Measurements from ENCODE around the gene CFAP52. TPM values are rescaled to one million over a fixed set of nuclear protein-coding genes. Genes with fewer than 3 reads are reported as not detected.
"Not testable (repeated sequence)": the region's sequence is repeated elsewhere in the genome, so short reads cannot be mapped to it uniquely, and the experiment has no call there.

CFAP52 gene
- total RNA-seq, 2 donors from 2014 or later: 1.7 TPM; not detected in 1

DNA sequence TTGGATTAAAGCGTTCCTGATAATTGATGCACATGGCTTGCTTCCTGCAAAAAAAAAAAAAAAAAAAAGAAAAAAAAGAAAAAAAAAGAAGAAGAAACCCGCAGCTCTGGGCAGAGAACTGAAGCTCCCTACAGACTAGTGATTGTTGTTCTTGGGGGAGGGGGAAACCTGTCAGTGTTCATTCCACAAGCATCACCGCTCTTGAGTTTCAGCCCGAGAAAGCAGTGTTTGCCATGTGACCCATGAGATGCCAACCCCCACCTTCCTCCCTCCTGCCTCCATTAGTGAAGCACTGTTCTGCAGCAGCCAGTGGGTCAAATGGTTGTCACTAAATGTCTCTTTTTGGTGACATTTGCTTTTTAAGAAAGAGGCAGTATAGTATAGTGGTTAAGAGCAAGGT lies 70.6 kb downstream of the CFAP52 start:
- H3K9me3 ChIP-seq: no peaks in the 10 kb centered on the region
- TF ChIP-seq POLR2AphosphoS5 (IDR thresholded peaks at IDR 0.05): no peak
- whole genome bisulfite sequencing: 12% methylated on average over 4 of the region's 4 CpGs
- peak; percentile 31 for DNase-seq (ENCODE audit: low spot score)
- H3K4me3 ChIP-seq: peak overlapping the region; percentile 73 to 86
- intact Hi-C loops (cut with DNase I): no loop called here
- H3K27ac ChIP-seq: no peak overlapping the region
- H3K27me3 ChIP-seq (replicated peaks; ENCODE audit: insufficient read depth): no peaks in the 10 kb centered on the region
- no peaks in the 10 kb centered on the region for H3K36me3 ChIP-seq
- H3K4me1 ChIP-seq (replicated peaks): no peaks in the 10 kb centered on the region

DNA sequence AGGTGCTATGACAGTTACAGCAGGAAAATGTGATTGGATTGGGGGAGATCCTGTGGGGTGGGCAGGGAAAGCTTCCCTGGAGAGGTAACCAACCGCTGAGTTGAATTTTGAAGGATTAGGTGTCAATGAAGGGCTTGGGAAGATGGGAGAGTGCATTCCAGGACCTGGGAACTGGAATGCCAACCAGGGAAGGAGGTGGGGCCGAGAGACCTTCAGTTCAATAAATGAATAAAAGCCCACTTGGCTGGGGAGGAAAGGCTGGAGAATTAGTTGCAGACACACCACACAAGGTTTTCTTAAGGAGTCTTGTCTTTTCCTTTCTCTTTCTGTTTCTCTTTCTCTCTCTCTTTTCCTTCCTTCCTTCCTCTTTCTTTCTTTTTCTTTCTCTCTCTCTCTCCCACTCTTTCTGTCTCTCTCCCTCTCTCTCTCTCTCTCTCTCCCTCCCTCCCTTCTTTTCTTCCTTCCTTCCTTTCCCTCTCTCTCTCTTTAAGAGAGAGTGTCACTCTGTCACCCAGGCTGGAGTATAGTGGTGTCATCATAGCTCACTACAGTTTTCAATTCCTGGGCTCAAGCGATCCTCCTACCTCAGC lies 72.2 kb downstream of the CFAP52 start:
- TF ChIP-seq POLR2A (IDR thresholded peaks at IDR 0.05): no peak
- TF ChIP-seq, protein P1, sequence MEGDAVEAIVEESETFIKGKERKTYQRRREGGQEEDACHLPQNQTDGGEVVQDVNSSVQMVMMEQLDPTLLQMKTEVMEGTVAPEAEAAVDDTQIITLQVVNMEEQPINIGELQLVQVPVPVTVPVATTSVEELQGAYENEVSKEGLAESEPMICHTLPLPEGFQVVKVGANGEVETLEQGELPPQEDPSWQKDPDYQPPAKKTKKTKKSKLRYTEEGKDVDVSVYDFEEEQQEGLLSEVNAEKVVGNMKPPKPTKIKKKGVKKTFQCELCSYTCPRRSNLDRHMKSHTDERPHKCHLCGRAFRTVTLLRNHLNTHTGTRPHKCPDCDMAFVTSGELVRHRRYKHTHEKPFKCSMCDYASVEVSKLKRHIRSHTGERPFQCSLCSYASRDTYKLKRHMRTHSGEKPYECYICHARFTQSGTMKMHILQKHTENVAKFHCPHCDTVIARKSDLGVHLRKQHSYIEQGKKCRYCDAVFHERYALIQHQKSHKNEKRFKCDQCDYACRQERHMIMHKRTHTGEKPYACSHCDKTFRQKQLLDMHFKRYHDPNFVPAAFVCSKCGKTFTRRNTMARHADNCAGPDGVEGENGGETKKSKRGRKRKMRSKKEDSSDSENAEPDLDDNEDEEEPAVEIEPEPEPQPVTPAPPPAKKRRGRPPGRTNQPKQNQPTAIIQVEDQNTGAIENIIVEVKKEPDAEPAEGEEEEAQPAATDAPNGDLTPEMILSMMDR (IDR thresholded peaks at IDR 0.05): no peak
- no peak for TF ChIP-seq POLR2AphosphoS5 (IDR thresholded peaks at IDR 0.05)
- Histone ChIP-seq H3K27ac (no peak overlapping the region), H3K36me3 (no peaks in the 10 kb centered on the region), H3K27me3 (replicated peaks; ENCODE audit: insufficient read depth) (no peaks in the 10 kb centered on the region), H3K4me3 (no peak overlapping the region), H3K4me1 (replicated peaks) (no peaks in the 10 kb centered on the region), H3K9me3 (no peaks in the 10 kb centered on the region)
- no peak for DNase-seq (ENCODE audit: low spot score)
- 71% methylated on average over 3 of the region's 3 CpGs for WGBS
- intact Hi-C loops (cut with DNase I): no loop called here

DNA sequence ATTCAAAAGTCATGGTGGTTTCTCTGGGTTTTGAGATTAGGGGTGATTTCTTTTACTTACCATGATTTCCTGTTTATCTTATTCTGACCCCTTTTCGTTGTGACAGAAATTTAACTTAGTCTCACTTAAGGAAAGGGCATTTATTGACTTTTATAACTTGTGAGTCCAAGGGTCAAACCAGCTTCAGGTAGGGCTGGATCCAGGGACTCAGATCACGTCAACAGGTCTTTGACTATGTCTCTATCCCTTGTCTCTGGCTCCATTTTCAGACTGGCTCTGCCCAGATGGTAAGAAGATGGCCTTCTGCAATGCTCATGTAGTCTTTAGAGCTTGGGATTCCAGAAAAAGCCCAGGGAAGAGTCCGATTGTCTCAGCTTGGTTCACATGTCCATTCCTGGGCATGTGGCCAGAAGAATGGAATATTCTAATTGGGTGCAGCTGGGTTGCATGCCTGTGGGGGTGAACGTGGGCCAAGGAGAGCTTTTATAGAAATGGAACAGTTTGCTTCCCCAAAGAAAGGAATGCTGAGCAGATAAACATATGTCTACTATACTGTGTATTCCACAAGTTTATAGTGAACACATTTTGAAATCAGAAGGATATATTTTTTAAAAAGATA lies 82.3 kb downstream of the CFAP52 start:
- WGBS: 52% methylated on average over 4 of the region's 4 CpGs
- DNase-seq (ENCODE audit: low spot score): no peak

DNA sequence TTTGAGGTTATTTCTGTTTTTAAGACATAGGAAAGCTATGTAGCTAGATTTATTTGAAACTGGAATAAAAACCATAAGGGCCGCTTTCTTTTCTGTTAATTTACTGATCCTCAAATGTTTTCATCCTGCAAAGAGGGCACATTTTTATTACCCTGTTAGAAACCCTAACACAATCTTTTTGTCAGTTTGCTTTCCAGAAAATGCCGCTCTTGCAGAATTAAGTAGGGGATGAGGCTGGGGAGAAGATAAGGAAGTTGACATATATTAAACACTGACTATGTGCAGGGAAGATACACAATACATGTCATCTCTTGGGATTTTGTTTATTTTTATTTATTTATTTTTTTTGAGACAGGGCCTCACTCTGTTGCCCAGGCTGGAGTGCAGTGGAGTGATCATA lies 84.6 kb downstream of the CFAP52 start:
- TF ChIP-seq, protein P1 (IDR thresholded peaks at IDR 0.05): no peak
- TF ChIP-seq POLR2AphosphoS5 (IDR thresholded peaks at IDR 0.05) (no peak), POLR2A (IDR thresholded peaks at IDR 0.05) (no peak)
- H3K36me3 ChIP-seq: no peaks in the 10 kb centered on the region
- no peak overlapping the region for H3K27ac ChIP-seq
- H3K4me3 ChIP-seq: no peak overlapping the region
- no peaks in the 10 kb centered on the region for H3K9me3 ChIP-seq
- H3K4me1 ChIP-seq (replicated peaks): no peaks in the 10 kb centered on the region
- intact Hi-C loops (cut with DNase I): no loop called here
- H3K27me3 ChIP-seq (replicated peaks; ENCODE audit: insufficient read depth): no peaks in the 10 kb centered on the region
- DNase-seq (ENCODE audit: low spot score): no peak
- 90% methylated on average over 2 of the region's 2 CpGs for WGBS

More for the DNA sequence above, 82.3 kb downstream of the CFAP52 start:
- Histone ChIP-seq H3K4me3 (no peak overlapping the region), H3K27me3 (replicated peaks; ENCODE audit: insufficient read depth) (no peaks in the 10 kb centered on the region), H3K36me3 (no peaks in the 10 kb centered on the region), H3K4me1 (replicated peaks) (no peaks in the 10 kb centered on the region), H3K9me3 (no peaks in the 10 kb centered on the region), H3K27ac (no peak overlapping the region)
- TF ChIP-seq POLR2AphosphoS5 (IDR thresholded peaks at IDR 0.05): no peak
- intact Hi-C loops (cut with DNase I): no loop called here

DNA sequence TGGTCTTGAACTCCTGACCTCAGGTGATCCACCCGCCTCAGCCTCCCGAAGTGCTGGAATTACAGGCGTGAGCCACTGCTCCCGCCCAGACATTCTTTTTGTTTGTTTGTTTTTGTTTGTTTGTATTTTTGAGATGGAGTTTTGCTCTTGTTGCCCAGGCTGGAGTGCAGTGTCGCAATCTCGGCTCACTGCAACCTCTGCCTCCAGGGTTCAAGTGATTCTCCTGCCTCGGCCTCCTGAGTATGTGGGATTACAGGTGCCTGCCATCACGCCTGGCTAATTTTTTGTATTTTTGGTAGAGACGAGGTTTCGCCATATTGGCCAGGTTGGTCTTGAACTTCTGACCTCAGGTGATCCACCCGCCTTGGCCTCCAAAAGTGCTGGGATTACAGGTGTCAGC lies 87.1 kb downstream of the CFAP52 start:
- H3K27me3 ChIP-seq (replicated peaks; ENCODE audit: insufficient read depth); H3K4me3 ChIP-seq; H3K9me3 ChIP-seq; intact Hi-C loops (cut with DNase I); H3K4me1 ChIP-seq (replicated peaks); H3K36me3 ChIP-seq; DNase-seq (ENCODE audit: low spot score); H3K27ac ChIP-seq: not testable (repeated sequence)
- 95% methylated on average over 11 of the region's 11 CpGs for whole genome bisulfite sequencing

DNA sequence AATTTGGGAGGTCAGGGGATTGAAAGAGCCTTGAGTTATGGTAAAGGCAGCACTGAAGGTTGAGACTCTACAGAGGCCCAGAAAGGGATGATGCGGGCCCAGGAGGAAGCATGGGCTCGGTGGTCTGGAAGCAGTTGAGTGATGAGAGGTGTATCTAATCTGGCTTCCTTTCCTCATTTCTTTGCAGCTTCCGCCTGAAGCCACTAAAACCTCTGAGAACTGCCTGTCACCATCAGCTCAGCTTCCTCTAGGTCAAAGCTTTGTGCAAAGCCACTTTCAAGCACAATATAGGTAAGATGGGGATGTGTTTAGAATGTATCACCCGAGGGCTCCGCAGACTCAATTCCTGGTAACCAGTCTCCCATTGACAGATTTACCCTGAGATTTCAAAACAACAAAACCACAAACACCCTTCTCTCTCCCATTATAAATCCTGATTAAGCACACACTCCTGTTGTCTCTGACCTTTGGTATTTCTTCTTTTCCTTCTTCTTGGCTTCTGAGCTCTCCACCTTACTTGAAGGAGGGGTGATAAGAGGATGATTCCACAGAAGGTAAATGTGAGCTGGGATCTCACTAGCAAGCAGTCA lies 90.1 kb downstream of the CFAP52 start:
- Histone ChIP-seq H3K9me3 (no peaks in the 10 kb centered on the region), H3K4me1 (replicated peaks) (no peaks in the 10 kb centered on the region), H3K36me3 (no peaks in the 10 kb centered on the region), H3K4me3 (no peak overlapping the region), H3K27me3 (replicated peaks; ENCODE audit: insufficient read depth) (no peaks in the 10 kb centered on the region), H3K27ac (no peak overlapping the region)
- DNase-seq (ENCODE audit: low spot score): no peak
- WGBS: 90% methylated on average over 5 of the region's 5 CpGs
- TF ChIP-seq POLR2AphosphoS5 (IDR thresholded peaks at IDR 0.05) (no peak), POLR2A (IDR thresholded peaks at IDR 0.05) (no peak)
- TF ChIP-seq, protein P1 (IDR thresholded peaks at IDR 0.05): no peak
- intact Hi-C loops (cut with DNase I): no loop called here

All from prostate gland (tissue), 2 donors.